Erythroblast (primary cell): ENCODE data around the gene BTBD16.

ENCODE experiments used
- GATA1 ChIP-seq: IDR thresholded peaks from 2 replicates; pipeline ENCODE4 v1.6.1; 2011; ENCODE audit warnings: low read depth, mild to moderate bottlenecking, control low read depth, low read length, moderate library complexity
- POLR2A ChIP-seq: IDR thresholded peaks from 2 replicates; pipeline ENCODE4 v1.6.1; 2011; ENCODE audit warnings: mild to moderate bottlenecking, low read length

GRCh38 chr10:122232769-122233168 is 38.3 kb upstream of the BTBD16 start:
- TF ChIP-seq POLR2A (no peak), GATA1 (no peak)
